Measurements from ENCODE around the gene FATE1.
"Not testable (repeated sequence)": the region's sequence is repeated elsewhere in the genome, so short reads cannot be mapped to it uniquely, and the experiment has no call there.

Gene FATE1, protein sequence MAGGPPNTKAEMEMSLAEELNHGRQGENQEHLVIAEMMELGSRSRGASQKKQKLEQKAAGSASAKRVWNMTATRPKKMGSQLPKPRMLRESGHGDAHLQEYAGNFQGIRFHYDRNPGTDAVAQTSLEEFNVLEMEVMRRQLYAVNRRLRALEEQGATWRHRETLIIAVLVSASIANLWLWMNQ

DNA sequence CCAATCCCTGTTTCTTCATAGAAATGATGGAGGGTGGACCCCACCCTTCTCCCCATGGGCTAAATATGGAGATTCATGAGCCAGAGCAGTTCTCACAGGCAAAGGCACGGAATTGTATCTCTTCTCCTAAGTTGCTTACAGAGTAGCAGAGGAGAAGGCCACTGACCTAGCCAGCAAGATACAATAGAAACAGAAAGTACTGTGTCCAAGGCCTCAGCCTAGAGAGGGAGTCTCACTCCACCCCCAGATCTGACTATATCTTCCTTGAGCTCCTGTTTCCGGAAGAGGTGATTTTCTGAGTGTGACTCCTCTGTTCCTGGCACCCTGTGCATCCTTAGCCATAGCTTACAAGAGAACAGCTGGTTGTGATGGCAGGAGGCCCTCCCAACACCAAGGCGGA lies at the start of gene FATE1:
Gene FATE1 (plus strand): TSS at position 284 of the 400 bp plus-strand sequence. CDS start 85 bp downstream, at position 369.
- DNase-seq, result no peak

DNA sequence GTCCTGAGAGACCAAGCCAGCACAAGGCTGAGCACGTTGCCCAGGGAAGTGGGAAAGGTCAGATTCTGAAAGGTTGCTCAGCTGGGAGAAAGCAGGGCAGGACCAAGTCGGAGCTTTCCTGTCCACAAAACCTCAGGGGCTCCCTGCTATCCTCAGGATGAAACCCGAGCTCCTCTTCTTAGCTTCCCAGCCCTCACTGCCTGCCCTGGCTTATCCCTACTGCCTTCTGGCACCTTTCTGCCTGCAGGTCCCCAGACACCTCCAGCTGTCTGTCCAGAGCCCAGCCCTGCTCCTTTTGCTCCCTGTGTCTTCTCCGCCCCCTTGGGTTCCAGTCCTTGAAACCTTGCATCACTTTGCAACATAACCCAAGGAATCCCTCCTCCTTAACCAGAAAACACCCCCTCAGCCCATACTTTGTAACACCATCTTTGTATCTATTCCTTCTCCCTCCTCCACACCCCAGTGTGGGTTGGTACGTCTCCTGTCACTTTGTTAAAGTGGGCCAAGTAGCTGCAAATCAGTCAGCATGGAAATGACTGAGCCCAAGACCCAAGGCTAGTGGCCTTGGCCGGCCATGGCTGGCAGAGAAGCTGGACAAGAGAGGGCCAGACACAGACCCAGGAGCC lies 40.6 kb upstream of the FATE1 start:
- DNase-seq, result no peak

DNA sequence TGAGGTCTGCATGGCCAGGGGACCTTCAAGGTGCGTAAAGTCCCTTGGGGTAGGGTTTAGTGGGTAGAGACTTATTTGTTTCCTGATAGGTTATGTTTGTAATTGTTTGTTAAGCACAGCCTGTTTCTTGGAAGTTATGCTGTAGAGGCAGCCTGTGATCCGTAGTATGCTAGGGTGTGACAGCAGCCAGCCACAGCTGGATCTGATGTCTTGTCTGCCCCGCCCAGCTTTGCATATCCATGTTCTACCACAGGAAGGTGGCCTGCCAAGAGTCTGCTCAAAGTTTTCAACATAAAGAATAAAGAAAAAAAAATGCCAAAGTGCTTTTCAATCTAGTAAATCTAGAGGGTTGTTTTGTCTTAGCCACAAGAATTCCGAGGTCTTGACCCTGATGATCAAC lies 39.6 kb upstream of the FATE1 start:
- no peak for DNase-seq

DNA sequence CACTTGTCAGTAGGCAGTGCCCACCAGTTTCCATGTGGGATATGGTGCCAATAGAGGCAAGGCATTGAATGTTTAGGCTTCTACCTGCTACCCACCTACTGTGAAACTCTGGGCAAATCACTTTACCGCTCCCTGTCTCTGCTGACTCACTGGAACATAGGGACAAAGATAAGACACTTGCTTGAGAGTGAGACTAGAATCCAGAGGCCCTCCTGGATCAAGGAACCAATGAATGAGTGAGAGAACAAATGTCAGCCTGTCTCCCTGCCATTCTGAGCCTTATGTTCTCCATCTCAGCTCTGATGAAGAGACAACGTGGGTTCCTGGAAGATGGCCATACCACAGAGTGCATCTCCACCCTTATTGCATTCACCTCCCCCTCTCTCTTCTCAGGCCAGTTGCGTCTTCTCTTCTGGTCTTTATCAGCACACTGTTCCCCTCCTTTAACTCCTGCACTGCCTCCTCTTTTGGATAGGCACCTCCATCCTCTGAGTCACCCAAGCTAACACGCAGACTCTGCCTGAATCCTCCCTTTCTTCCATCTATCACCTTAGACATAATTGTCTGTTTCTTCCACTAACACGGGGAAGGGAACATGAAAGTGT lies 35.9 kb upstream of the FATE1 start:
- DNase-seq, result no peak

DNA sequence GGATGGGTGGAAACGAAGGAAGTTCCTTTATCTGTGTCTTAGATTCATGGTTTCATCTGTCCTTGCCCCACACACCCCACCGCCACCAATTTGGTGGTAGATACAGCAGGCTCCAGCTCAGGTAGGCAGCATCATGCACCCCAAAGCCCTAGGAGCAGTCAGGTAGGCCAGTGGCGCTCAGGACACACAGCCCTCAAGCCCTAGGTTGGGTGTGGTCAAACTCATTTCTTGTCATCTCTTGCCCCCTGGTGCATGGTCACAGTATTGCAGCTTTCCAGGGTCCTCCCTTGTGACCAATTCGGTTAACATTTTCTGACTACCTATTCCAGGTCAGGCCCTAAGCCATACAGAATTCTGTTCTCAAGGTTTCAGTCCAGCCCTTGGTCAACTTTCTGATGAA lies 35.0 kb upstream of the FATE1 start:
- peak; percentile 17 for DNase-seq

DNA sequence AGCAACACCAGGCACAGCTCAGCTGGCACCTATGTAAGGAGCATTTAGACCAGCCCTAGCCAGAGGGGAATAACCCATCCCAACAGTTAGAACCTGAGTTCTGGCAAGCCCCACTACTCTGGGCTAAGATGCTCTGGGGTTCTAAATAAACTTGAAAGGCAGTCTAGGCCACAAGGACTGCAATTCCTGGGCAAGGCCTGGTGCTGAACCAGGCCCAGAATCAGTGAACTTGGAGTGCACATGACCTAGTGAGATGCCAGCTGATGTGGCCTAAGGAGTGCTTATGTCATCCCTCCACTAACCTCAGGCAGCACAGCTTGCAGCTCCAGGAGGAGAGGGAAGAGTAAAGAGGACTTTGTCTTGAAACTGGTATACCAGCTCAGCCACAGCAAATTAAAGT lies 28.2 kb upstream of the FATE1 start:
- DNase-seq, result no peak

DNA sequence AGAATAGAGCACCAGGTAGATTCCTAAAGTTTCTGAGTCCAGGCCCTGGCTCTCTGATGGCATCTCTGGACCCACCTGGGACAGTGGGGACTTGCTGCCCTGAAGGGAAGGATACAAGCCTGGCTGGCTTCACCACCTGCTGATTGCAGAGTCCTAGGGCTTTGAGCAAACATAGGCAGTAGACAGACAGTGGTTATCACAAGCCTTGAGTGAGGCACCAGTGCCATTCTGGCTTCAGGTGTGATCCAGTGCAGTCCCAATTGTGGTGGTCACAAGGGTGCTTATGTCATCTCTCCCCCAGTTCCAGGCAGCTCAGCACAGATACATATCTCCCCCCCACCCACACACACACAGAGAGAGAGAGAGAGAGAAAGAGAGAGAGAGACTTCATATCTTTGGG lies 27.1 kb upstream of the FATE1 start:
- no peak for DNase-seq

DNA sequence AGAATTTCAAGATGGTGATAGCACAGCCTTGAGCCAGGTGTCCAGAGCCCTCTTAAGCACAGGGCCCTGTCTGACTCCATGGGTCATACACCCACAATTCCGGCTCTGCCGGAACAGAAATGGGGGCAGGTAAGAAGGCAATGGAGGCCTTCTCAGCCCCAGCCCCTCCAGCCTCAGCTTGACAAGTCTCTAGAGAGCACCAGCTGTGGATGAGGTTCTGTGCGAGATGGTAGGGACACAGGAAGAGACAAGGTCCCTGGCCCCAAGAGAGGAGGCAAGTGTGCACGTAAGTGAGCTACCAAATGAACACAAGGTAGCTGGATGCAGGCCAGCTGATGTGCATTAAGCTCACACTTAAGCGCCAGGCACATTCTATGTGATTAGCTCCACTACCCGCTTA lies 23.0 kb upstream of the FATE1 start:
- DNase-seq, result no peak

DNA sequence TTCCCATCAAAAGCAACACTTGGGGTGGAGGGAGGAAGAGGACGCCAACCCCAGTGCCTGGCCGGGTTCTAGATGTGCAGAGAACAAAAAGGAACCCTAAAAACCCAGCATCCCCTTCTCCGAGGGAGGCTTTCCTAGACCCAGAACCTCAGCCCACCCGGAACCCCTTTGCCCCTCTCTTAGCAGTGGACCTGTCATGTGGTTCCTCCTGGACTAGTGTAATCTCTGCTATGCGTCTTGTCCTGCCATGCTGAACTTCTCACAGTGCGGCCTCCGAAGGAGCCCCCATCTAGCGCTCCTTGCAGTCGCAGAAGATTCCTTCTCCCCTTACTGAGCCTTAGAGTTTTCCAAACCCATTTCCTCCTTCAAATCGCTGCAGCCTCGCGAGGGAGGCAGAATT lies 21.7 kb upstream of the FATE1 start:
- DNase-seq, result no peak

DNA sequence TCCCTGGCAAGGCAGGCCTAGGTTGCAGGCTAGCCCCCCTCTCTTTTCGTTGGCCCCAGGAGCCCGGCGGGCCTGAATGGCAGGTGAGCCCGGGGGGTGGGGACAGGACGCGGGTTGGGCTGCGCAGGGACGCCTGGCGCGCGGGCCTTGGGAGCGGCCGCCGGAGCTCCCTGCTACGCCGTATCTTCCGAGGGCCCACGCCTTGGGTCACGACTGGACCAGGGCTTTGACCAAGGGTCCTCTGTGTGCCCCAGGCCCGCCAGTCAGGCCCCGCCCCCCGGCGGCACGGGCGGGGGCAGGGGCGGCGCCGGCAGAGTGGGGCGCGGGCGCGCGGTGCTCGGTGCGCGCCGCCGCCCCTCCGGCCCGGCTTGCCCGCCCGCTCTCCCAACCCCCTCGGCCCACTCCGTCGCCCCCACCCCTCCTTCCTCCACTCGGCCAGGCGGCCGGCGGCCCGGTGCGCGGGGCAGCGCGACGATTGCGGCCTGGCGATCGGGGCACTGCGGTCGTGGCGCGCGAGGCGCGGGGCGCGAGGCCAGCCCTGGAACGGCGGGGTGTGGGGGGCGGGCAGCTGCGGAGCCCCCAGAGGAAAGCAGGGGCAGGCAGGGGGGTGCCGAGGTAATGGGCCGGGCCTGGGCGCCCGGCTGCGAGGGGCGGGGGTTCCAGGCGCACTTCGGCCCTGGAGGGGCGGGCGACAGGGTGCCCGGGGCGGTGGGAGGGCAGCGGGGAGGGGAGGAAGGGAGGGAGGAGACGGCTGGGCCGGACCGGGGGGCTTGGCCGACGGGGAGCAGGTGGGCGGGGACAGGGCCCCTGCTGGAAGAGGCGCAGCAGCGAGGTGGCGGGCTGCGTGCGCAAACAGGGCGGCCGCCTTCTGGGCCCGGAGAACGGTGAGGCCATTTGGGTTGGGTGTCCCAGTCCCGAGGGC lies 20.9 kb upstream of the FATE1 start, which contains the start of gene PRRG3:
Gene PRRG3 (plus strand): TSS at position 798 of the 922 bp plus-strand sequence. CDS start 3,357 bp downstream, outside the sequence.
- no peak for DNase-seq

DNA sequence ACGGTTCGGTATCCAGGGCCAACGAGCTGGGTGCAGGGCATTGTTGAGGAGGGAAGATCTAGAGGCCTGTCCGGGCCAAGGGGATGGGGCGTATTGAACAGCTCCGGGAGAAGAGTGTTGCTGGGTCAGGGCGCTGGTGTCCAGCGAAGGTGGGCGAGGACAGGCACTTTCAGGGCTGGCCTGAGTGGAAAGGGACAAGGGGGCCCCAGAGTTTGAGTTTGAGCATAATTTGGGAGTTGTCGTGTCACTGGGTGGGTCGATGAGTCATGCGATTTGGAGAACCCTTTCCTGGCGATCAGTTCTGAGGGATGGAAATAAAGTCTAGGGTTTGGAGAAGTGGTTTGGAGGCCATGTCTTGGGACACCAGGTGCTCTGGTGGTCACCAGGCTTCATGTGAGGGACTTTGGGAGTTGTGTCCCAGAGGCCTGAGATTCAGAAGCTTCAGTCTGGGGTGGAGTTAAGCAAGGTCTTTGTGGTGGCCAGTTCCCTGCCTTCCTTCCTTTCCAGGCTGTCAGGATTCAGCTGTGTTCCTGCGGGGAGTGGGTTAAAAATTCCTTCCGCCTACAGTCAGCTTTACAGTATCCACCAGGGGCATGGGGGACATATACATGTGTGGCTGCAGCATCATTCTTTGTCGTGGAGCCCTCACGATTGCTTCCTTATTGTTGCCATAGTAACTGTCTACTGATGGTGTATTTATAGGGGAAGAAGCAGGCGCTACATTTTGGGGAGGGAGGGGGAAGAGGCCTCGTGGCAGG lies 20.1 kb upstream of the FATE1 start:
- DNase-seq, result no peak

DNA sequence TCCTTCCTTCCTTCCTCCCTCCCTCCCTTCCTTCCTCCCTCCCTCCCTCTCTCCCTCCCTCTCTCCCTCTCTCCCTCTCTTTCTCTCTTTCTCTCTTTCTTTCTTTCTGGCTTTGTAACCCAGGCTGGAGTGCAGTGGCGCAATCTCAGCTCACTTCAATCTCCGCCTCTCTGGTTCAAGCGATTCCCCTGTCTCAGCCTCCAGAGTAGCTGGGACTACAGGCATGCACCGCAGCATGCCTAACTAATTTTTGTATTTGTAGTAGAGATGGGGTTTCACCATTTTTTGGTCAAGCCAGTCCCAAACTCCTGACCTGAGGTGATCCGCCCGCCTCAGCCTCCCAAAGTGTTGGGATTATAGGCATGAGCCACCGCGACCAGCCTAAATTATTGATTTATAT lies 18.8 kb upstream of the FATE1 start:
- not testable (repeated sequence) for DNase-seq

DNA sequence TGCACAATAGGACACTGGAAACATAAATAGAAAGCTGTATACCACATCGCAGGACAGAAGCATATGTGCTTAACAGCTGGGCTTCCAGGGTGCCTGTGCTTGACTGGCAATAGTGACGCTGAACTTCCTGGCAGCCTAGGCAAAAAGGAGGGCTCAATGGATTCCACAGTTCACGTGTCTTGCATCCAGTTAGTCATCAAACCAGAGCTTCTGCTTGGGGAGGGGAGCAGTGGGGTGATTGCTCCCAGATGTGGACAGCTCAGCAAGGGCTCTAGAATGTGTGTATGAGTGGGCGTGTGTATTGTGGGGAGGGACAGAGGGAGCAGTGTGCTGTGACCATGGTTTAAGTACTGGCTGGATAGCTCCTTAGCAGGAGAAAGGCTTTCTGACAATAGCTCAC lies 18.3 kb upstream of the FATE1 start:
- DNase-seq, result no peak

DNA sequence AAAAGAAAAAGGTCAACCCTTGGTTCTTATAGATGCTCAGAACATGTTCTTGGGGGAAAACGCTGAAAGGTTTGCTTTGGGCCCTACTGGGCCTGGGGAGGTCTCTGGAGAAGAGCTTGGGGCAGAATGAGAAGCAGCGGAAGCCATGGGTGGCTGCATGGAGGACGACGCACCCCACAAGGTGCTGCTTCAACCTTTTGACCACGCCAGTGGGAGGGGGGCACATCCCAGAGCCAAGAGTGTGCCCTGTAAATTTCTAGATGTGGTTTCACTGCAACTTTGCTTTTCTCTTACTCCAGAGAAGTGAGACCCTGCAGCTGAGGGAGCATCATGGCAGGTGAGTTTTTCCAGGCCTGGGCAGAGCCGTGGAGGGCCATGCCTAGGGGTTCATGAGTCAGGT lies 17.4 kb upstream of the FATE1 start:
- DNase-seq, result no peak

DNA sequence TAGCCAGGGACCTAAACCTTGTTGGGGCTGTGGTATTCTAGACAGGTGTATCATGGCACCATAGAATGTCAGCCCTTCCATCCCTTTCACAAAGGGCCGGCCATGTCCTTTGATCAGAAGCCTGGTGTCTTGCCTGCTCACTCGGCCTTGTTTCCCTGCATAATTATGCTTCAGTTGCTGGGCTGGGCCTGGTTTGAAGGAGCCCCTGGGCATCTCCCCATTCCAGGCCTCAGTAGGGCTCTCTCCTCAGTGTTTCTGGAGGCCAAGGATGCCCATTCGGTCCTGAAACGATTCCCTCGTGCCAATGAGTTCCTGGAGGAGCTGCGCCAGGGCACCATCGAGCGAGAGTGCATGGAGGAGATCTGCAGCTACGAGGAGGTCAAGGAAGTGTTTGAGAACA lies 16.1 kb upstream of the FATE1 start:
- no peak for DNase-seq

DNA sequence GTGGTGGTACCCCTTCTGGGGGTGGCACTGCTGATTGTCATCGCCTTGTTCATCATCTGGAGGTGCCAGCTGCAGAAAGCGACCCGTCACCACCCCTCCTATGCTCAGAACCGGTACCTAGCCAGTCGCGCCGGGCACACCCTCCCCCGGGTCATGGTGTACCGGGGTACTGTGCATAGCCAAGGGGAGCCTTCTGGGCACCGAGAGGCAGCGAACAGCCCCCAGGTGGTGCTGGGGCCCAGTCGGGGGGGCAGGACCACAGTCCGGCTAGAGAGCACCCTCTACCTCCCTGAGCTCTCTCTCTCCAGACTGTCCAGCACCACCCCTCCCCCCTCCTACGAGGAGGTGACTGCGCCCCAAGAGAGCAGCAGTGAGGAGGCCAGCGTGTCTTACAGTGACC lies 15.3 kb upstream of the FATE1 start:
- no peak for DNase-seq

DNA sequence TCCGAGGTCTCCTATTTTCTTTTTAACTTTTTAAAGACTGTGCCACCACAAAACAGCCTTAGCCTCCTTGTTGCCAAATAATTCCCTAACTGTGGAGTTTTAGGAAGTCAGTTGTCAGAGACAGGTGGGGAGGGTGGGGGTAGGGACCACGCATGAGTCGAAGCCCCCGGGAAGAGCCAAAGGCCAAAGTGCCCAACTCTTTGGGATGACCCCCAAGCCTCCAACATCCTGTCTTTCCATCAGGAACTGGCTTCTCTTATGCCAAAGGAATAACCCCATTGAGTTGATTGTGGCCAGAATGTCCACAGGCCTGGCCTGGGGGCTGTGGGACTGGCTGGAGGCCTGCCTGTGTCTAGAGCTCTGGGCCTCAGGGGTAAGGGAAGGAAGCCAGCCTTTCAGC lies 14.8 kb upstream of the FATE1 start:
- DNase-seq, result no peak

DNA sequence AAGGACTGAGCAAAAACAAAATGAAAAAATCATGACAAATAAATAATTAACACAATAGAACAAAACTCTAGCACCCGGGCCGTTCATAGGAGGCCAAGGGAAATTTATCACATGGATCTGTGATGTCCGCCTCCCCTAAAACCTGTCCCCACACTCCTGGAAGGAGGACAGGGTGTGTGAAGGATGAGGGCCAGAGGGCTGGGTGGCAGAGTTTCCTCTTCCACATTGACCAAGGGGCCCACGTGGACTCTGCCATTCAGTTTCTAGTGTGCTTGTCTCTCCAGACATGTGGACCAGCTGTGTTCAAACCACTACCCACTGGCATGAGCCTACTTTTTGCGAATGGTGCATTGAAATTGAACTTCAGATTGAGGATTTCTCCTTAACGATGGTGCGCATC lies 14.3 kb upstream of the FATE1 start:
- DNase-seq, result no peak

DNA sequence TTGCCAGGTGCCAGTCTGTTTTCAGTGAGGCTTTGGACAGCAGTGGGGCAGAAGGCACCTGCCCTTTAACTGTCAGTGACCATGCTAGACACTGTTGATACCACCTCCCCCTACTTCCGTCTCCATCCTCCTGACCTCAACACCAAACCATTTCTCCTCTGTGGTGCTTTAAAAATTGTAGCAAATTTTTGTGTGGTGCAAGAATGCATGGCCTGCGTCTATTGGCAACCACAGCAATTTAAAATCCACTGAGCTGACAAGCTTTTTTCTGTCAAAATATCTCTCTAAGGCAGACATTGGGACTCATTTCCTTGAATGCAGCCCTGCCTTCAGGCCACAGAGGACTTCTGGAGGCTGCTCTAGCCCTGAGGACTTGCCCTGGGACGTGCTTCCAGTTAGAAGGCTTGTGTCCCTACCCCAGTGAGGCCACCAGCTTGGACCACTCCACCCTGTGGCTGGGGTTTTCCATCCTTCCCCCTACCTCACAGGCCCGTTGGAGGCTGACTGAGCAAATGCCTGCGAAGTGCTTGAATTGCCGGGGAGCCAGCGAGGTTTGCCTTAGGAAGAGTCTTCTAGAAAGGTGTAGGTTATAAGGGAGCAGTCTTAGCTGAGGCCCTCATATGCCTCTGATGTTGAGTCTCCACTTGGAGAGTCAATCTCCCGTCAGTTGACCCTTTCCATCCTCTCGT lies 13.7 kb upstream of the FATE1 start:
- DNase-seq, result no peak

DNA sequence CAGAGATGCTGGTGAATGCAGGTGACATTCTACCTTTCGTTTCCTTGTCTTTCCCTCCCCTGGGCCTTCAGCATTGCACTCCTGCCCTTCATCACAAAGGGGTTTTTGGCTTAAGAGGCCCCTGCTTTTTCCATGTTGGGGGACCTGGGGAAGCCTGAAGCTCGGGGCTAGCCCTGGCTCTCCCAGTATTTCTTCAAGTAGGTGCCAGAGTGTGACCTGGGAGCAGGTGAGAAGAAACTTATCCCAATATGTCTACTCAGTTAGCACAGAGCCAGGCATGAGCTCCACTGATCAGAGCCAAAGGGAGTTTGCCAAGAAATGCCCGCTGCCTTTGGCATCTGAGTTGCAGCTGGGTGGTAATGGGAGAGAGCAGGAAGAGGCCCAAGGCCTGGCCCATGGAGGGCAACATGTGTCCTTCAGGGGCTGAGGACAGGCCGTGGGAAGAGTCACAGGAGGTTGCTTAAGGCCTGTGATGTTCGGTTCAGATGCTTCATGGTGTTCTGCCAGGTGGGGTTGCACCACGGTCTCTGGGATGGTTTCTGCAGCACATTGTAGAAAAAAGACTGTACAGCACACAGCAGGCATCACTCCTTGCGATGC lies 13.0 kb upstream of the FATE1 start:
- no peak for DNase-seq

DNA sequence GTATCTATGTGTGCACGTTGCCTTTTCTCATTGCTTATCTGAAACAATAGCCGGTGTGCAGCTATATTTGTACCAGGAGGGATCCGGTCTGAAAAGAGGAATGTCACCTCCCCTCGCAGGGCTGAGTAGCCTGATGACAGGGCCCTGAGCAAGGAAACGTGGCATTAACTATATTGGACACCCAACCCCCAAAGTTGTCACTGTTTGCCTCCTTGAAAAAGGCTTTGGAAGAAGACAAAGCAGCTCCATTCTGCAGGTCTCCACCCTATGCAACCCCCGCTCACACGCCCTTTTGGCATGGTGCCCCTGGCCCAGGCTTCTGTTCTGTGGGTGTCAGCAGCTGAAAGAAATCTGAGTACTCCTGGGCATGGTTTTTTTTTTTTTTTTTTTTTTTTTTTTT lies 12.3 kb upstream of the FATE1 start:
- no peak for DNase-seq
